ENCODE results near the gene RPL36AL.
A peak's percentile ranks its signal among the peaks of the same experiment; 100 is the strongest.
"Not testable (repeated sequence)": the region's sequence is repeated elsewhere in the genome, so short reads cannot be mapped to it uniquely, and the experiment has no call there.

Gene RPL36AL

DNA sequence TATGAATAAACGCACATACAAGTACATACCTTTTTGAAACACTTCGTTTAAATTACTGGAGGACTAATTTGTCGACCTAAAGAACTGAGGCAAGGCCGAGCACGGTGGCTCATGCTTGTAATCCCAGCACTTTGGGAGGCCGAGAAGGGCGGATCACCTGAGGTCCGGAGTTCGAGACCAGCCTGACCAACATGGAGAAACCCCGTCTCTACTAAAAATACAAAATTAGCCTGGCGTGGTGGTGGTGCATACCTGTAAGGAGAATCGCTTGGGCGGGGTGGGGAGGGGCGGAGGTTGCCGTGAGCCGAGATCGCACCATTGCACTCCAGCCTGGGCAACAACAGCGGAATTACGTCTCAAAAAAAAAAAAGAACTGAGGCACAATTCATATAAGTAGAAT, 1.2 kb downstream of the RPL36AL start:
- Histone ChIP-seq H3K4me3 (ENCODE audit: low read depth in 1 of 5, low read length in 5 of 5) (peak overlapping the region; percentile 73 to 99 (median 95)), H3K4me1 (ENCODE audit: control insufficient read depth in 5 of 5, insufficient read depth in 5 of 5, low read length in 5 of 5) (peaks cover 4 to 44% (median 44%) of the 10 kb centered on the region in 5 donors), H3K27ac (ENCODE audit: low read depth, low read length) (peak overlapping the region; percentile 97), H3K9ac (ENCODE audit: low read length in 5 of 5) (peak overlapping the region in 3 of 5 donors; percentile 90 to 97 (median 96)), H3K36me3 (ENCODE audit: control insufficient read depth in 5 of 5, insufficient read depth in 5 of 5, low read length in 5 of 5) (peaks cover 5 to 22% (median 12%) of the 10 kb centered on the region in 5 donors)
- H3K27me3 ChIP-seq (ENCODE audit: control insufficient read depth in 5 of 5, insufficient read depth in 4 of 5, low read length in 5 of 5); H3K9me3 ChIP-seq (ENCODE audit: control insufficient read depth in 5 of 5, low read length in 5 of 5): not testable (repeated sequence)

DNA sequence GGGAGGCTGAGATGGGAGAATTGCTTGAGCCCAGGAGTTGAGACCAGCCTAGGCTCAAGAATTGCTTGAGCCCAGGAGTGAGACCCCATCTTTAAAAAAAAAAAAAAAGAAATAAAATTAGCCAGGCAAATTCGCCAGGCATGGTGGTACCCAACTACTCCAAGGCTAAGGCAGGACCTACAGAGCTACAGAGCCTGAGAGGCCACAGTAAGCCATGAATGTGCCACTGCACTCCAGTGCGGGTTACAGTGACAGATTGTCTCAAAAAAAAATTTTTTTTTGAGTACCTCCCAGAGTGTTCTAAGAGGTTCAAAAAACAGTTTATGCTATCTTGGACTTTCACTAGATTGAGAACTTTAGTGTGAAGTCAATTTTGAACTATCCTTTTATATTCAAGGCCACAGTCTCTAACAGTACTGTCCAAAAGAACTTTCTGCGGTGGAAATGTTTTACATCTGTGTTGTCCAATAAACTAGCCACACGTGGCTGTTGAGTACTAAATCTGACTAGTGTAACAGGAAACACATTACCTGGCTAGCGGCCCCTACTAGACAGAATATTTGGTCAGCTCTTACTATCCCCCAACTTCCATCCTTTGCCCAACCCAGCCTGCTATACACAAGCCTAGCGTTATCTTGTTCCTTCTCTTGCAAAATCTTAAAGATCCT, 2.4 kb downstream of the RPL36AL start:
- H3K4me1 ChIP-seq (ENCODE audit: control insufficient read depth in 5 of 5, insufficient read depth in 5 of 5, low read length in 5 of 5) = peaks cover 4 to 32% (median 31%) of the 10 kb centered on the region in 5 donors
- H3K27me3 ChIP-seq (ENCODE audit: control insufficient read depth in 5 of 5, insufficient read depth in 4 of 5, low read length in 5 of 5) = no peaks in the 10 kb centered on the region
- H3K27ac ChIP-seq (ENCODE audit: low read depth, low read length) = no peak overlapping the region
- no peak overlapping the region for H3K9ac ChIP-seq (ENCODE audit: low read length in 5 of 5)
- H3K36me3 ChIP-seq (ENCODE audit: control insufficient read depth in 5 of 5, insufficient read depth in 5 of 5, low read length in 5 of 5) = peaks cover 6 to 24% (median 12%) of the 10 kb centered on the region in 5 donors
- H3K4me3 ChIP-seq (ENCODE audit: low read depth in 1 of 5, low read length in 5 of 5) = no peak overlapping the region
- no peaks in the 10 kb centered on the region for H3K9me3 ChIP-seq (ENCODE audit: control insufficient read depth in 5 of 5, low read length in 5 of 5)

DNA sequence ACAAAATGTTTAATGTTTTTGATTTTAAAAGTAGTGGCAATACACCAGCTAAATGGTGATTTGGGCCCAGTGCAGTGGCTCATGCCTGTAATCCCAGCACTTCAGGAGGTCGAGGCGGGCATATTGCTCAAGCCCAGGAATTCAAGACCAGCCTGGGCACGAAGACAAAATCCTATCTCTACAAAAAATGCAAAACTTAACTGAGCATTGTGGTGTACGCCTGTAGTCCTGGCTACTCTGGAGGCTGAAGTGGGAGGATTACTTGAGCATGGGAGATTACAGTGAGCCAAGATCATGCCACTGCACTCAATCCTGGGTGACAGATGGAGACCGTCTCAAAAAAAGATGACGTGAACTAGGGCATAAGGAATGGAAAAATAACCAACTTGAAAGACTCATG, 4.7 kb downstream of the RPL36AL start:
- Histone ChIP-seq H3K27me3 (ENCODE audit: control insufficient read depth in 5 of 5, insufficient read depth in 4 of 5, low read length in 5 of 5) (no peaks in the 10 kb centered on the region), H3K9me3 (ENCODE audit: control insufficient read depth in 5 of 5, low read length in 5 of 5) (no peaks in the 10 kb centered on the region), H3K36me3 (ENCODE audit: control insufficient read depth in 5 of 5, insufficient read depth in 5 of 5, low read length in 5 of 5) (peaks cover 6 to 24% (median 12%) of the 10 kb centered on the region in 5 donors), H3K4me1 (ENCODE audit: control insufficient read depth in 5 of 5, insufficient read depth in 5 of 5, low read length in 5 of 5) (peaks cover 0 to 13% (median 12%) of the 10 kb centered on the region in 5 donors), H3K27ac (ENCODE audit: low read depth, low read length) (no peak overlapping the region), H3K4me3 (ENCODE audit: low read depth in 1 of 5, low read length in 5 of 5) (no peak overlapping the region), H3K9ac (ENCODE audit: low read length in 5 of 5) (no peak overlapping the region)

DNA sequence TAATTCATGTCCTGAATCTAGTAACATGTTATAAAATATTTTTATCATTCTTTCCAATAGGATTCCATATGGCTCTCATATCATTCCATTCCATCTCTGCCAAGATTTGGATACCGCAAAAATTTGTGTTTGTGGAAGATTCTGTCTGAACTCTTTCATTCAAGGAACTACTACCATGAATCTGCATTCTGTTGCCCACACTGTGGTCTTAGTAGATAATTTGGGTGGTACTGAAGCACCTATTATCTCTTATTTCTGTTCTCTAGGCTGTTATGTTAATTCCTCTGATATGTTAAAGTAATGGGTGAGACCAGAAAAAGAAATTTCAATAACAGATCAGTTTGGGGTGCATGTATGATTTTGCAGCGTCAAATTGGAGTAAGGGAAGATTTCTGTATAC, 6.2 kb downstream of the RPL36AL start:
- Histone ChIP-seq H3K4me1 (ENCODE audit: control insufficient read depth in 5 of 5, insufficient read depth in 5 of 5, low read length in 5 of 5) (peaks cover 0 to 5% (median 4%) of the 10 kb centered on the region in 5 donors), H3K9me3 (ENCODE audit: control insufficient read depth in 5 of 5, low read length in 5 of 5) (no peaks in the 10 kb centered on the region), H3K4me3 (ENCODE audit: low read depth in 1 of 5, low read length in 5 of 5) (no peak overlapping the region), H3K36me3 (ENCODE audit: control insufficient read depth in 5 of 5, insufficient read depth in 5 of 5, low read length in 5 of 5) (peaks cover 6 to 24% (median 12%) of the 10 kb centered on the region in 5 donors), H3K27me3 (ENCODE audit: control insufficient read depth in 5 of 5, insufficient read depth in 4 of 5, low read length in 5 of 5) (no peaks in the 10 kb centered on the region), H3K9ac (ENCODE audit: low read length in 5 of 5) (no peak overlapping the region), H3K27ac (ENCODE audit: low read depth, low read length) (no peak overlapping the region)

DNA sequence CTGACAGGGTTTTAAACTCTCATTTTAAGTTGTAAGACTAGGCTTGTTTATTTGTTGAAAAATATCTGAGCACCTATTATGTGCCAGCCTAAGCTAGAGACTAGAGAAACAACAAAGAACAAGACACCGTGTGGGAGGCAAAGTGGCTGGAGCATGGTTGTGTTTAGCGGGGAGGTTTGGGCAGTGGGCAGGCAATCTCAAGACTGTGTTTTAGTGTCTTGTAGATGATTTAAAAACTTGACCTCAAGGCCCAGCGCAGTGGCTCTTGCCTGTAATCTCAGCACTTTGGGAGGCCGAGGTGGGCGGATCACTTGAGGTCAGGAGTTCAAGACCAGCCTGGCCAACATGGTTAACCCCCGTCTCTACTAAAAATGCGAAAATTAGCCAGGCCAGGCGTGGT, 7.8 kb downstream of the RPL36AL start:
- H3K27ac ChIP-seq (ENCODE audit: low read depth, low read length) = no peak overlapping the region
- H3K27me3 ChIP-seq (ENCODE audit: control insufficient read depth in 5 of 5, insufficient read depth in 4 of 5, low read length in 5 of 5) = no peaks in the 10 kb centered on the region
- H3K4me3 ChIP-seq (ENCODE audit: low read depth in 1 of 5, low read length in 5 of 5) = no peak overlapping the region
- no peaks in the 10 kb centered on the region for H3K9me3 ChIP-seq (ENCODE audit: control insufficient read depth in 5 of 5, low read length in 5 of 5)
- H3K4me1 ChIP-seq (ENCODE audit: control insufficient read depth in 5 of 5, insufficient read depth in 5 of 5, low read length in 5 of 5) = peaks cover 0 to 1% (median 0%) of the 10 kb centered on the region in 5 donors
- H3K9ac ChIP-seq (ENCODE audit: low read length in 5 of 5) = no peak overlapping the region
- peaks cover 2 to 11% (median 5%) of the 10 kb centered on the region in 5 donors for H3K36me3 ChIP-seq (ENCODE audit: control insufficient read depth in 5 of 5, insufficient read depth in 5 of 5, low read length in 5 of 5)

DNA sequence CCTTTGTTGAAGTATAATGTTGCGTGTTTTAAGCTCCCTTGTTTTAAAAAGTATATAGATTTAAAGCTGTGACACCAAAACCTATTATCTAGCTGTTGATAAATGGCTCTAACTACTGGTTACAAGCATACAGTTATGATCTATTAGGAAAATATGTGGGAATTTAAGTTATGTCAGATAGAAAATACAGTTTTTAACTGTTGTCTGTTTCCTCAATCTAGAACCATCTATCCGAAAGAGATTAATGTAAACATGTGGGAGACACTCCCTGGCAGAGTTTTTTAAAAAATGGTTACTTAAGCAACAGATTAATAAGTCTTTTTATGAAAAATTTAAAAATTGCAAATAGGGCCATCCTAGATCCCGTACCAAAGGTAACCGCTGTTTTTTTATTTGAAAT, 8.2 kb downstream of the RPL36AL start:
- Histone ChIP-seq H3K36me3 (ENCODE audit: control insufficient read depth in 5 of 5, insufficient read depth in 5 of 5, low read length in 5 of 5) (peaks cover 3 to 9% (median 6%) of the 10 kb centered on the region in 5 donors), H3K27me3 (ENCODE audit: control insufficient read depth in 5 of 5, insufficient read depth in 4 of 5, low read length in 5 of 5) (no peaks in the 10 kb centered on the region), H3K9ac (ENCODE audit: low read length in 5 of 5) (no peak overlapping the region), H3K9me3 (ENCODE audit: control insufficient read depth in 5 of 5, low read length in 5 of 5) (no peaks in the 10 kb centered on the region), H3K4me1 (ENCODE audit: control insufficient read depth in 5 of 5, insufficient read depth in 5 of 5, low read length in 5 of 5) (no peaks in the 10 kb centered on the region), H3K4me3 (ENCODE audit: low read depth in 1 of 5, low read length in 5 of 5) (no peak overlapping the region), H3K27ac (ENCODE audit: low read depth, low read length) (no peak overlapping the region)

DNA sequence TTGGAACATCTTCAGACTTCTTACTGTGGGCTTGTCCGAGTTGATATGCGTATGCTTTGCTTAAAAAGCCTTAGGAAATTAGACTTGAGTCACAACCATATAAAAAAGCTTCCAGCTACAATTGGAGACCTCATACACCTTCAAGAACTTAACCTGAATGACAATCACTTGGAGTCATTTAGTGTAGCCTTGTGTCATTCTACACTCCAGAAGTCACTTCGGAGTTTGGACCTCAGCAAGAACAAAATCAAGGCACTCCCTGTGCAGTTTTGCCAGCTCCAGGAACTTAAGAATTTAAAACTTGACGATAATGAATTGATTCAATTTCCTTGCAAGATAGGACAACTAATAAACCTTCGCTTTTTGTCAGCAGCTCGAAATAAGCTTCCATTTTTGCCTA, 12.8 kb downstream of the RPL36AL start:
- H3K27ac ChIP-seq (ENCODE audit: low read depth, low read length) = no peak overlapping the region
- no peaks in the 10 kb centered on the region for H3K4me1 ChIP-seq (ENCODE audit: control insufficient read depth in 5 of 5, insufficient read depth in 5 of 5, low read length in 5 of 5)
- H3K9ac ChIP-seq (ENCODE audit: low read length in 5 of 5) = no peak overlapping the region
- no peak overlapping the region for H3K4me3 ChIP-seq (ENCODE audit: low read depth in 1 of 5, low read length in 5 of 5)
- peaks cover 0 to 14% (median 5%) of the 10 kb centered on the region in 5 donors for H3K36me3 ChIP-seq (ENCODE audit: control insufficient read depth in 5 of 5, insufficient read depth in 5 of 5, low read length in 5 of 5)
- no peaks in the 10 kb centered on the region for H3K27me3 ChIP-seq (ENCODE audit: control insufficient read depth in 5 of 5, insufficient read depth in 4 of 5, low read length in 5 of 5)
- no peaks in the 10 kb centered on the region for H3K9me3 ChIP-seq (ENCODE audit: control insufficient read depth in 5 of 5, low read length in 5 of 5)

DNA sequence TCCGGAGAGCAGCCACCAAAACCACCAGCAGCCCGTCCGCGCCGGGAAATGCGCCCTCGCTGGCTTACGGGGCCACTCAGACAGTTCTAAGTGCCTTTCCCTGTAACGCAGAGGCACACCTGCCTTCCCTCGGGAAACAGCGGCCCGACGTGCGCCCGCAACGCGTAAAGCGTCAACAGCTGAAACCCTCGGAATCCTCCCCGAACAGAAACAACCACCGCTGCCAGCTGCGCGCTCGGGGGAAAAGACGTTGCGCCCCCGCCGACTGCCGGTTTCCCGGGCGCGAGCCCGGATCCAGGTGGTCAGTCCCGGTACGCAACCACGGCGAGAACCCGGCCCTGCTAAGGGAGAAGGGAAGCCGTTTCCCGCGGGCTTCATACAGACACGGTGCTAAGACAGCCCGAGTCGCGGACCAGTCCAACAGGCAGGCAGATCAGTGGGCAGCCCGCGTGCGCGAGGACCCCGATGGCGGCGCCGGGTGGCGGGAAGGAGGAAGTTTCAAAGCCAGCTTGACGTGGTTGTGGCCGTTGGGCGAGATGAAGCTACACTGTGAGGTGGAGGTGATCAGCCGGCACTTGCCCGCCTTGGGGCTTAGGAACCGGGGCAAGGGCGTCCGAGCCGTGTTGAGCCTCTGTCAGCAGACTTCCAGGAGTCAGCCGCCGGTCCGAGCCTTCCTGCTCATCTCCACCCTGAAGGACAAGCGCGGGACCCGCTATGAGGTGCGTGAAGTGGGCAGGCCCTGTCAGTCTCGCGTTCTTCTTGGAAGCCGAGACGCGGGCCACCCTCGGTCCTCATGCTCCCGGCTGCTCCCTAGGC, 21.7 kb downstream of the RPL36AL start, which contains the start of gene LRR1:
TSS of gene LRR1 (plus strand) at position 456 of the 816 bp plus-strand sequence. CDS start at position 537, 81 bp downstream.
- peak within 1 kb of the TSS; percentile 80 for H3K27ac ChIP-seq (ENCODE audit: low read depth, low read length)
- peak within 1 kb of the TSS; percentile 87 to 99 (median 95) for H3K4me3 ChIP-seq (ENCODE audit: low read depth in 1 of 5, low read length in 5 of 5)
- H3K9me3 ChIP-seq (ENCODE audit: control insufficient read depth in 5 of 5, low read length in 5 of 5) = no peaks in the 10 kb centered on the region
- peak within 1 kb of the TSS; percentile 60 to 97 (median 89) for H3K9ac ChIP-seq (ENCODE audit: low read length in 5 of 5)
- peaks cover 0 to 2% (median 0%) of the 10 kb centered on the region in 5 donors for H3K36me3 ChIP-seq (ENCODE audit: control insufficient read depth in 5 of 5, insufficient read depth in 5 of 5, low read length in 5 of 5)
- no peaks in the 10 kb centered on the region for H3K27me3 ChIP-seq (ENCODE audit: control insufficient read depth in 5 of 5, insufficient read depth in 4 of 5, low read length in 5 of 5)
- peaks cover 0 to 29% (median 21%) of the 10 kb centered on the region in 5 donors for H3K4me1 ChIP-seq (ENCODE audit: control insufficient read depth in 5 of 5, insufficient read depth in 5 of 5, low read length in 5 of 5)

DNA sequence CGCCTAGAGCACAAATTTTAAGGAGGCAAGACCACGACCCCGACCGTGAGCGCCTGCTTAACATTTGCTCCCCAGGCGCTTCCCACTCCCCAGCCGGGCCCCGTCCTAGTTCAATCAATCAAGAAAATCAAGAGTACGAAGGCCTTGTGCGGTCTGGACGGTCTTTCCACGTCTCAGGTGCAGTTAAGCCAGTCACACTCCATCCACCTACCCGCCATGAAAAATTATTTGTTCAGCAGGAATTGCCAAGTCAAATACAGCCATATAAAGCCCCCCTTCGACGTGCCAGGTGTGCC, 22.3 kb downstream of the RPL36AL start:
- Histone ChIP-seq H3K4me1 (ENCODE audit: control insufficient read depth in 5 of 5, insufficient read depth in 5 of 5, low read length in 5 of 5) (peaks cover 0 to 29% (median 21%) of the 10 kb centered on the region in 5 donors), H3K36me3 (ENCODE audit: control insufficient read depth in 5 of 5, insufficient read depth in 5 of 5, low read length in 5 of 5) (peaks cover 0 to under 1% (median 0%) of the 10 kb centered on the region in 5 donors), H3K27ac (ENCODE audit: low read depth, low read length) (peak overlapping the region; percentile 80), H3K27me3 (ENCODE audit: control insufficient read depth in 5 of 5, insufficient read depth in 4 of 5, low read length in 5 of 5) (no peaks in the 10 kb centered on the region), H3K4me3 (ENCODE audit: low read depth in 1 of 5, low read length in 5 of 5) (peak overlapping the region; percentile 87 to 99 (median 95)), H3K9me3 (ENCODE audit: control insufficient read depth in 5 of 5, low read length in 5 of 5) (no peaks in the 10 kb centered on the region), H3K9ac (ENCODE audit: low read length in 5 of 5) (peak overlapping the region; percentile 60 to 97 (median 89))
